Panc1 (cell line): ENCODE data around the gene ASB17.

Experiments
- TF ChIP-seq, protein P1 (sequence below): fragments of 450-650 bp; IDR thresholded peaks from 2 replicates; pipeline ENCODE4 v1.5.1; 2017; ENCODE audit warnings: mild to moderate bottlenecking
- TF ChIP-seq, protein P2 (sequence below), 2 experiments: IDR thresholded peaks; 2 replicates each; pipeline ENCODE4 v1.6.1; 2011 to 2012; ENCODE audit warnings: low read depth in 2 of 2, control low read depth in 1 of 2, low read length in 1 of 2, mild to moderate bottlenecking in 1 of 2, moderate library complexity in 1 of 2; ENCODE audit not compliant: insufficient read depth in 1 of 2

DNA sequence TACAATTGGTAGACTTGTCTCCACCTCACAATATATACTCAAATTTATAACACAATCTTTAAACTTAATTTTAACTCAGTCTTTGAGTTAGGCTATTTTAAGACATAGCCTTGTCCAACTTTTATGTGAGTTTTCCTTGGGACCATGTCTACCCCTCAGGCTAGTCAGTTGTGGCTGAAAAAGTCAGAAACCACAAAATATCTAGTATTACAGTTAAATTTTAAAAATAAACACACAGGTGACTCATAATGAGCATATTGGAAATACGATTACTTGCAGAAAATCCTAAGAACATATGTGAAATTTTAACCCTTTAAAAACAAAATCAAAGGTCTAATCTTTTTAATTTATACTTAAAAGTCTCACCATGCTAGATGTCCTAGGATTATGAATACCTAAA is 4.8 kb upstream of the ASB17 start:
- TF ChIP-seq, protein P1, sequence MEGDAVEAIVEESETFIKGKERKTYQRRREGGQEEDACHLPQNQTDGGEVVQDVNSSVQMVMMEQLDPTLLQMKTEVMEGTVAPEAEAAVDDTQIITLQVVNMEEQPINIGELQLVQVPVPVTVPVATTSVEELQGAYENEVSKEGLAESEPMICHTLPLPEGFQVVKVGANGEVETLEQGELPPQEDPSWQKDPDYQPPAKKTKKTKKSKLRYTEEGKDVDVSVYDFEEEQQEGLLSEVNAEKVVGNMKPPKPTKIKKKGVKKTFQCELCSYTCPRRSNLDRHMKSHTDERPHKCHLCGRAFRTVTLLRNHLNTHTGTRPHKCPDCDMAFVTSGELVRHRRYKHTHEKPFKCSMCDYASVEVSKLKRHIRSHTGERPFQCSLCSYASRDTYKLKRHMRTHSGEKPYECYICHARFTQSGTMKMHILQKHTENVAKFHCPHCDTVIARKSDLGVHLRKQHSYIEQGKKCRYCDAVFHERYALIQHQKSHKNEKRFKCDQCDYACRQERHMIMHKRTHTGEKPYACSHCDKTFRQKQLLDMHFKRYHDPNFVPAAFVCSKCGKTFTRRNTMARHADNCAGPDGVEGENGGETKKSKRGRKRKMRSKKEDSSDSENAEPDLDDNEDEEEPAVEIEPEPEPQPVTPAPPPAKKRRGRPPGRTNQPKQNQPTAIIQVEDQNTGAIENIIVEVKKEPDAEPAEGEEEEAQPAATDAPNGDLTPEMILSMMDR, result no peak
- TF ChIP-seq, protein P2, sequence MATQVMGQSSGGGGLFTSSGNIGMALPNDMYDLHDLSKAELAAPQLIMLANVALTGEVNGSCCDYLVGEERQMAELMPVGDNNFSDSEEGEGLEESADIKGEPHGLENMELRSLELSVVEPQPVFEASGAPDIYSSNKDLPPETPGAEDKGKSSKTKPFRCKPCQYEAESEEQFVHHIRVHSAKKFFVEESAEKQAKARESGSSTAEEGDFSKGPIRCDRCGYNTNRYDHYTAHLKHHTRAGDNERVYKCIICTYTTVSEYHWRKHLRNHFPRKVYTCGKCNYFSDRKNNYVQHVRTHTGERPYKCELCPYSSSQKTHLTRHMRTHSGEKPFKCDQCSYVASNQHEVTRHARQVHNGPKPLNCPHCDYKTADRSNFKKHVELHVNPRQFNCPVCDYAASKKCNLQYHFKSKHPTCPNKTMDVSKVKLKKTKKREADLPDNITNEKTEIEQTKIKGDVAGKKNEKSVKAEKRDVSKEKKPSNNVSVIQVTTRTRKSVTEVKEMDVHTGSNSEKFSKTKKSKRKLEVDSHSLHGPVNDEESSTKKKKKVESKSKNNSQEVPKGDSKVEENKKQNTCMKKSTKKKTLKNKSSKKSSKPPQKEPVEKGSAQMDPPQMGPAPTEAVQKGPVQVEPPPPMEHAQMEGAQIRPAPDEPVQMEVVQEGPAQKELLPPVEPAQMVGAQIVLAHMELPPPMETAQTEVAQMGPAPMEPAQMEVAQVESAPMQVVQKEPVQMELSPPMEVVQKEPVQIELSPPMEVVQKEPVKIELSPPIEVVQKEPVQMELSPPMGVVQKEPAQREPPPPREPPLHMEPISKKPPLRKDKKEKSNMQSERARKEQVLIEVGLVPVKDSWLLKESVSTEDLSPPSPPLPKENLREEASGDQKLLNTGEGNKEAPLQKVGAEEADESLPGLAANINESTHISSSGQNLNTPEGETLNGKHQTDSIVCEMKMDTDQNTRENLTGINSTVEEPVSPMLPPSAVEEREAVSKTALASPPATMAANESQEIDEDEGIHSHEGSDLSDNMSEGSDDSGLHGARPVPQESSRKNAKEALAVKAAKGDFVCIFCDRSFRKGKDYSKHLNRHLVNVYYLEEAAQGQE (IDR thresholded peaks at IDR 0.05; ENCODE audit: insufficient read depth in 1 of 2, low read depth in 2 of 2, low read length in 1 of 2), result no peak
